Breast epithelium (tissue), 3 donors: ENCODE data around the gene NR6A1.

Experiments
- CTCF ChIP-seq, 3 donors: fragments of 450-650 bp; IDR thresholded peaks; one replicate each; pipeline ENCODE4 v1.5.1; 2016 to 2017; ENCODE audit warnings: antibody characterized with exemption in 3 of 3, mild to moderate bottlenecking in 3 of 3, moderate library complexity in 3 of 3
- POLR2A ChIP-seq: fragments of 450-650 bp; IDR thresholded peaks from one replicate; pipeline ENCODE4 v1.6.1; 2016; ENCODE audit warnings: antibody characterized with exemption, mild to moderate bottlenecking, moderate library complexity
- POLR2AphosphoS5 ChIP-seq, 3 donors: sonication (generic); formaldehyde crosslinking; IDR thresholded peaks; one replicate each; pipeline ENCODE4 v1.6.1; 2017; ENCODE audit warnings: antibody characterized with exemption in 3 of 3

- no peak for TF ChIP-seq CTCF (IDR thresholded peaks at IDR 0.05)
- no peak for TF ChIP-seq POLR2A
- no peak for TF ChIP-seq POLR2AphosphoS5 (IDR thresholded peaks at IDR 0.05)
Observed at GRCh38 chr9:124475868-124476690, 295.0 kb downstream of the NR6A1 start.
